ENCODE results near the gene HASPIN.
A peak's percentile ranks its signal among the peaks of the same experiment; 100 is the strongest.

The HASPIN gene

DNA sequence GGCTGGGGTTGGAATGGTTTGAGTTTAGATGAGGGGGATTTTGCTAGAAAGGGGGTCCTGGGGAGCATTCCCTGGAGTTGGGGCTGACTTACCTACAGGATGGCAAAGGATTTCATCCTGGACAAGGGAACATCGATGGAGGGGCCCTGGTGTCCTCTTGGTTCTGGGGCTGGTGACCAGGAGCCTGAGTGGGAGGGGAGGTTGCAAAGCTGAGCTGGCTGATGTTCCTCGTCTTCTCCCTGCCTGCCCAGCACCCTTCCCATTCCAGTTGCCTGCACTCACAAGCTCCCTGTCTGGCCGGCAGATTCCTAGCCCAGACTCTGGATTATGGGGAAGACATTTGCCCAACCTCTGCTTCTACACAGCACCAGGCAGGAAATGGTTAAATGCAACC lies 40.1 kb downstream of the HASPIN start:
- DNase-seq (ENCODE audit: low read depth) = no peak

DNA sequence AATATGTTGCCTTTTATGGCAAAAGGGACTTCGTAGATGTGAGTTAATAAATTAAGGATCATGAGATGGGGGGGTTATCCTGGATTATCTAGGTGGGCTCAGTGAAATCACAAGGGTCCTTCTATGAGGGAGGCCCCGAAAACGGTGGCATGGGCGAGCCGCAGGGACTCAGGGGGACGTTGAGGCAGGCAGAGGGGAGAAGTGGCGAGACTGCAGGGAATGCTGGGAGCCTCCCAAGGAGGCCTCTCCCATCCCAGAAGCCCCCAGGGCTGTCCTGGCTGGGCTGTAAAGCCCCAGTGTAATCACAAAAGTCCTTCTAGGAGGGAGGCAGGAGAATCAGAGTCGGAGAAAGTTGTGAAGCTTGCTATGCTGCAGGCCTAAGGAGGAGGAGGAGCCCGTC lies 42.3 kb downstream of the HASPIN start:
- no peak for DNase-seq (ENCODE audit: low read depth)

DNA sequence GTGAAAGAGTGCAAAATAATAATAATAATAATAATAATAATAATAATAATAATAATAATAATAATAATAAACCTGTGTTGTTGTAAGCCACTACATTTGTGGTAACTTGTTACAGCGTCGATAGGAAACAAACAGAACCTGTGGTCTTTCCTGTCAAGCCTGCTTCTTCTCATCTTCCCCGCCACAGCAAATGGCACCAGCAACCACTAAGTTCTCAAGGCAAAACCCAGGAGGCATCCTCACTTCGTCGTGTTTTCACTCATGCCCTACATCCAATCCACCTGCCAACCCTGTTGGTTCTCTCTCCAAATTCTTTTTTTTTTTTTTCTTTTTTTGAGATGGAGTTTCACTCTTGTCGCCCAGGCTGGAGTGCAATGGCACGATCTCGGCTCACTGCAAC lies 43.1 kb downstream of the HASPIN start:
- DNase-seq (ENCODE audit: low read depth) = no peak

DNA sequence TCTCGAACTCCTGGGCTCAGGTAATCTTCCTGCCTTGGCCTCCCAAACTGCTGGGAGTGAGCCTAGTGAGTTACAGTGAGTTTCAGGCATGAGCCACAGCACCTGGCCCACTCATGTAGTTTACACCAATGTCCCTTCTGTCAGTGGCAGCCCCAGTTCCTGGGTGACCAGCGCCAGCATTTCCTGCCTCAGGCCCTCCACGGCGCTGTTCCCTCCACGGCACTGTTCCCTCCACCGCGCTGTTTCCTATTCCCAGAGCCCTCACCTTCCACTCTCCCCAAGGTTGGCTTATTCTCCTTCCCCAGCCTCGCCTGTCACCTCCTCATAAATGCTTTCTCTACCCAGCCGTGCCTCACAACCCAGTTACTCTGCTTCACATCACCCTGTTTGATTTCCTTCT lies 44.6 kb downstream of the HASPIN start:
- no peak for DNase-seq (ENCODE audit: low read depth)

DNA sequence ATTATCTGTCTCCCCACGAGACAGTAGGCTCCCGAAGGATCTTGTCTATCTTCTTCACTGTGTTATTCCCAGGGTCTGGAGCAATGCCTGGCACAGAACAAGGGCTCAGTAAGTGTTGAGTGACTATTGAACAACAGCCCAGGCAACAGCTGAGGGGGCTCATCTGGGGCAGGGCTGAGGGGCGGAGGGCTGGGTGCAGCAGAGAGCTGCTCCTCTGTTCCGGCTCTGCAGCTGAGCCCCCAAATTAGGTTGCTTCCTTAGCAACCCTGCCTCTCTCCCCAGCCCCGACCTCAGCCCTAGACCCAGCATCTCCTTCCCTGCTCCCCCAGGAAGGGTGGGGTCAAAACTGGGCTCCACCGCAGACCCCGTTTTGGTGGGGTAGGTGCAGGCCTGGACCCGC lies 45.1 kb downstream of the HASPIN start:
- no peak for DNase-seq (ENCODE audit: low read depth)

DNA sequence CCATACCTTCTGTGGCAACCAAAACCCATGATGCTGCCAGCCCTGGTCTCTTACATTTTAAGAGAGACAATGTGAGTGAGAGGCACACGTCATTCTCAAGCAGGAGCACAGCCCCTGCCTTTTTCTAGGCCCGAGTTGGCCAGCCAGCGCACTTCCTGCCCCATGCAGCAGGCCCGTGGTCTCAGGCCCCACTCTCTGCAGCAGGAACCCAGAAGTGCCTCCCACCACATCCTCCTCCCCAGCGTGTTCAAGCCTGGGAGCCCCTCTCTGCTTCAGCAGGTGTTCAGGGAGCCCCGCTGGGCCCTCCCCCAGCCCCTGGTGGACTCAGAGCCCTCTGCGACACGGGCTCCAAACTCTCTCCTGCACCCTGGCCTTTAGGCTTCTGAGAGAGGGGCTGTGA lies 46.8 kb downstream of the HASPIN start:
- DNase-seq (ENCODE audit: low read depth) = no peak

DNA sequence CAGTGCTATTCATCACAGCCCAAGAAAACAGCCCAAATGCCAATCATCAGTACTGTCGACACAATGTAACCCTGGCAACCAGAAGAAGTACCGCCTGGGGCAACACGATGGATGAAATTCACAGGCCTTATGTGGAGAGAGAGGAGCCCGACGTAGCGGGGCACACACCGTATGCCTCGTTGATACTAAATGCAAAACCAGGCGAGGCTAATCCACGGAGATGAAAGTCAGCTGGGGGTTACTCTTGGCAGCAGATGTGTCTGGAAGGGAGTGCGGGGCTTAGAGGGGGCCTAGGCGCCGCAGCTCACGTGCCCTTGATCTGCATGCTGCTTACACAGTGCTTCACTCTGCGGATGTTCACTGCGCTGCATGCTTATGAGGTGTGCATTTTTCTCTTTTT lies 47.4 kb downstream of the HASPIN start:
- no peak for DNase-seq (ENCODE audit: low read depth)

DNA sequence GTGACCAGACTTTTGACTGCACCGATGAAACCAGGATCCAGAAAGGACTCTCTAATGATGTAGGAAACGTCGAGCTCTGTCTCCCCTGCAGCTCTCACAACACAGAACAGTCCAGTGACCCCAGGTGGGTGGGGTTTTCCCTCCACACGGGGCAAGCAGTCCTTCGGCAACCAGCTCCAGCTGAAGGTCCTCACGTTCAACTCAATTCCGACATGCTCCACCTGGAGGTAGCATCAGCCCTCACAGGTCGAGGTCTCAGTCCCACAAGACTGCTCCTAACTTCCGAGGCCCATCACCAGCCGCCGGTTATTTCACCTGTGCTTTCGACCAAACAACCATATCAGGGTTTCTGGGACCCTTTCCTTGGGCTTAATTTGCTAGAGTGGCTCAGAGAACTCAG lies 49.1 kb downstream of the HASPIN start:
- DNase-seq (ENCODE audit: low read depth) = no peak

DNA sequence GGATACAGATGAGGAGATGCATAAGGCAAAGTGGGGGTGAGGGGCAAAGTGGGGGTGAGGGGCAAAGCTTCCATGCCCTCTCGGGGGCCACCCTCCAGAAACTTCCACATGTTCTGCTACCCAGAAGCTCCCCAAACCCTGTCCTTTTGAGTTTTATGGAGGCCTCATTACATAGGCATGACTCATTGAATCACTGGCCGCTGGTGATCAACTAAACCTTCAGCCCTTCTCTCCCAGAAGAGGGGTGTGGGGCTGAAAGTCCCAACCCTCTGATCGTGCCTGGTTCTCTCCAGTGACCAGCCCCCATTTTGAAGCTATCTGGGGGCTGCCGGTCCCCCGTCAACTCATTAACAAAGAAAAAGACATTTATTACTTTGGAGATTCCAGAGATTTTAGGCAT lies 49.8 kb downstream of the HASPIN start:
- peak; percentile 63 for DNase-seq (ENCODE audit: low read depth)

DNA sequence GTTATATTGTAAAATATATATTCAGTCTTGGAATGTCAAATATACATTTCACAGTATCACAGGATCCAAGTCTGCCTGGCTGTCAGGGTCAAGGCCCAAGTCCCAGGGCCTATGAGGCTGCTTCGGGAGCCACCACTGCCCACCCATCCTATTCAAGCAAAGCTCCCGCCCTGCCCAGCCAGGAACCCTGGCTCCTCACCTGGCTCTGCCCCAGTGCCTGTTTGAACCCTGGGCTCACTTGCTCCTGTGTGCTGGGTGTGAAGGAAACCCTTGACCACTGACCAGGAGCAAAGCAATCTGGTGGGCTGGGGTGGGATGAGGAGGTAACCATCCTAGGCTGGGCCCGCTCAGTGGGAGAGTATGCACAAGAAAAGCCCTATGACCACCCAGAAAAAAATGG lies 50.3 kb downstream of the HASPIN start:
- DNase-seq (ENCODE audit: low read depth) = no peak
